Measurements from ENCODE around the gene TCP11.
"Not testable (repeated sequence)": the region's sequence is repeated elsewhere in the genome, so short reads cannot be mapped to it uniquely, and the experiment has no call there.

Gene TCP11

GRCh38 chr6:35147486-35147885 is 6.3 kb upstream of the TCP11 start:
- DNase-seq (ENCODE audit: low read depth in 1 of 2, low spot score in 1 of 2) = no peak

- DNase-seq (ENCODE audit: low read depth in 1 of 2, low spot score in 1 of 2) = no peak
These were observed 5.9 kb upstream of the TCP11 start for GRCh38 chr6:35147026-35147425.

GRCh38 chr6:35146453-35146852 is 5.3 kb upstream of the TCP11 start:
- no peak for DNase-seq (ENCODE audit: low read depth in 1 of 2, low spot score in 1 of 2)

GRCh38 chr6:35145757-35146156 is 4.6 kb upstream of the TCP11 start:
- DNase-seq (ENCODE audit: low read depth in 1 of 2, low spot score in 1 of 2) = no peak

- no peak for DNase-seq (ENCODE audit: low read depth in 1 of 2, low spot score in 1 of 2)
These were observed 1.7 kb upstream of the TCP11 start for GRCh38 chr6:35142588-35143569.

- no peak for DNase-seq (ENCODE audit: low read depth in 1 of 2, low spot score in 1 of 2)
These were observed 516 bp downstream of the TCP11 start for GRCh38 chr6:35140639-35141006.

- DNase-seq (ENCODE audit: low read depth in 1 of 2, low spot score in 1 of 2) = peak in 1 of 2 donors; percentile 14
These were observed 1.1 kb downstream of the TCP11 start for GRCh38 chr6:35139924-35140638.

GRCh38 chr6:35139470-35139869 is 1.7 kb downstream of the TCP11 start:
- no peak for DNase-seq (ENCODE audit: low read depth in 1 of 2, low spot score in 1 of 2)

- DNase-seq (ENCODE audit: low read depth in 1 of 2, low spot score in 1 of 2) = not testable (repeated sequence)
These were observed 2.9 kb downstream of the TCP11 start for GRCh38 chr6:35138191-35138590.

- DNase-seq (ENCODE audit: low read depth in 1 of 2, low spot score in 1 of 2) = no peak
These were observed 5.0 kb downstream of the TCP11 start for GRCh38 chr6:35136185-35136584.

- no peak for DNase-seq (ENCODE audit: low read depth in 1 of 2, low spot score in 1 of 2)
These were observed 12.6 kb downstream of the TCP11 start for GRCh38 chr6:35128496-35128895.

- DNase-seq (ENCODE audit: low read depth in 1 of 2, low spot score in 1 of 2) = no peak
These were observed 13.1 kb downstream of the TCP11 start for GRCh38 chr6:35128042-35128441.

- DNase-seq (ENCODE audit: low read depth in 1 of 2, low spot score in 1 of 2) = no peak
These were observed 16.8 kb downstream of the TCP11 start for GRCh38 chr6:35124356-35124755.

- DNase-seq (ENCODE audit: low read depth in 1 of 2, low spot score in 1 of 2) = no peak
These were observed 20.4 kb downstream of the TCP11 start for GRCh38 chr6:35120746-35121145.

- no peak for DNase-seq (ENCODE audit: low read depth in 1 of 2, low spot score in 1 of 2)
These were observed 32.7 kb downstream of the TCP11 start for GRCh38 chr6:35108309-35108885.

- DNase-seq (ENCODE audit: low read depth in 1 of 2, low spot score in 1 of 2) = not testable (repeated sequence)
These were observed 33.4 kb downstream of the TCP11 start for GRCh38 chr6:35107761-35108160.

GRCh38 chr6:35107208-35107607 is 33.9 kb downstream of the TCP11 start:
- DNase-seq (ENCODE audit: low read depth in 1 of 2, low spot score in 1 of 2) = not testable (repeated sequence)

- DNase-seq (ENCODE audit: low read depth in 1 of 2, low spot score in 1 of 2) = not testable (repeated sequence)
These were observed 35.1 kb downstream of the TCP11 start for GRCh38 chr6:35106061-35106460.

- DNase-seq (ENCODE audit: low read depth in 1 of 2, low spot score in 1 of 2) = no peak
These were observed 36.1 kb downstream of the TCP11 start for GRCh38 chr6:35105078-35105477.

GRCh38 chr6:35099116-35099515 is 42.0 kb downstream of the TCP11 start:
- no peak for DNase-seq (ENCODE audit: low read depth in 1 of 2, low spot score in 1 of 2)

- DNase-seq (ENCODE audit: low read depth in 1 of 2, low spot score in 1 of 2) = no peak
These were observed 44.8 kb downstream of the TCP11 start for GRCh38 chr6:35096129-35096862.
